Osteocyte (in vitro differentiated cells): ENCODE measurements around the gene NUDC. TPM values are rescaled to one million over a fixed set of nuclear protein-coding genes. Genes with fewer than 3 reads are reported as not detected.
A peak's percentile ranks its signal among the peaks of the same experiment; 100 is the strongest.

ENCODE experiments used
- DNase-seq: peaks from one replicate; pipeline ENCODE4 v3.0.0; 2021; ENCODE audit warnings: mixed read lengths; ENCODE audit not compliant: unreplicated experiment; ENCODE audit errors: extremely low spot score
- H3K27ac Mint-ChIP-seq: one replicate; pipeline ENCODE4 v1.8.0; 2021; ENCODE audit warnings: mild to moderate bottlenecking, mixed read lengths; ENCODE audit not compliant: unreplicated experiment
- H3K27me3 Mint-ChIP-seq: one replicate; pipeline ENCODE4 v1.8.0; 2021; ENCODE audit warnings: mixed read lengths; ENCODE audit not compliant: unreplicated experiment
- H3K36me3 Mint-ChIP-seq: one replicate; pipeline ENCODE4 v1.8.0; 2021; ENCODE audit warnings: mixed read lengths; ENCODE audit not compliant: unreplicated experiment
- H3K4me1 Mint-ChIP-seq: one replicate; pipeline ENCODE4 v1.8.0; 2021; ENCODE audit warnings: mixed read lengths; ENCODE audit not compliant: unreplicated experiment
- H3K4me3 Mint-ChIP-seq: one replicate; pipeline ENCODE4 v1.8.0; 2021; ENCODE audit warnings: mild to moderate bottlenecking, moderate library complexity, mixed read lengths; ENCODE audit not compliant: unreplicated experiment
- H3K9me3 Mint-ChIP-seq: one replicate; pipeline ENCODE4 v1.8.0; 2021; ENCODE audit warnings: mixed read lengths; ENCODE audit not compliant: unreplicated experiment
- total RNA-seq: library from RNA; stranded (reverse); gene quantifications from 2 replicates; pipeline ENCODE4 v1.2.1, GENCODE V29; 2021
- TF ChIP-seq, protein P1 (sequence below): fragments of 200-600 bp; sonication (generic); IDR thresholded peaks from 2 replicates; pipeline ENCODE4 v1.5.0; 2021; ENCODE audit warnings: antibody characterized with exemption, mild to moderate bottlenecking, moderate library complexity

The NUDC gene
- total RNA-seq, 1 donor from 2014 or later: 54.3 TPM

DNA sequence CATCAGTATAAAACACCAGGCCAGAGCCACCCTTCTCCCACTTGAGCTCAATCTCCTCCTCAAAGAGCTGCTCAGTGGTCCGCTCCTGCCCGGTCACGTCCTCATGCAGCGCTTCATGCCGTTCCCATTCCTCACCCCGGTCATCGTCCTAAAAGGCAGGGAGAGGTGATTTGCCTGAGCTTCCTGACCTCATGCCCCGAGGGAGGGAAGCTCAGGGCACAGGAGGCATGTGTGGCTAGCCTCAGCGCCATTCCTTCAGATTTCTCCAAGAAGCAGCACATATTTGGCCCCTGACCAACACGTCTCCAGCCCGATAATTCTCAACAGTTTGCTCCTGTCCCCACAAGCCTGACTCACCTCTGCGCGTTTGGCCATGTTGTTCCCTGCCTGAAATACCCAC, 27.3 kb upstream of the NUDC start:
- H3K36me3 Mint-ChIP-seq: peaks cover 31% of the 10 kb centered on the region
- H3K9me3 Mint-ChIP-seq: no peaks in the 10 kb centered on the region
- H3K27ac Mint-ChIP-seq: no peak overlapping the region

DNA sequence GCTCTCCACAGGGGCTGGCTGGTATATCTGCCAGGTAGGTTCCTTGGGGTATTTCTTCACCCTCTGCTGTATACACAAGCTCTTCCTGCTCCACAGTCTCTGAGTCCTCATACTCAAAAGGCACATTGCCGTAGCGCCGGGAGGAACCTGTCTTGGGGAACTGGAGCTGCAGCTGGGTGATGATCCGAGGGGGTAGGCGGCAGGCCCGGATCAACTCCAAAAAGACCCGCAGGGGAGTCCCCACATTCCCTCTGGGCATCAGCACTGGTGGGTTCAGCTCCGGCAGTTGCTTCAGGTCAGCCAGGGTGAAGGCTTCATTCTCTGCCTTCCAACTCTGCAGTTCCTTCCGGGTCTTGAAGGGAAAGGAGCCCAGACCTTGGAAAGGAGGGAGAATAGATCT, 24.2 kb upstream of the NUDC start:
- Mint-ChIP-seq H3K27ac (no peak overlapping the region), H3K9me3 (no peaks in the 10 kb centered on the region), H3K36me3 (peaks cover 27% of the 10 kb centered on the region), H3K4me3 (no peak overlapping the region), H3K27me3 (no peaks in the 10 kb centered on the region), H3K4me1 (peaks cover 24% of the 10 kb centered on the region)
- TF ChIP-seq, protein P1, sequence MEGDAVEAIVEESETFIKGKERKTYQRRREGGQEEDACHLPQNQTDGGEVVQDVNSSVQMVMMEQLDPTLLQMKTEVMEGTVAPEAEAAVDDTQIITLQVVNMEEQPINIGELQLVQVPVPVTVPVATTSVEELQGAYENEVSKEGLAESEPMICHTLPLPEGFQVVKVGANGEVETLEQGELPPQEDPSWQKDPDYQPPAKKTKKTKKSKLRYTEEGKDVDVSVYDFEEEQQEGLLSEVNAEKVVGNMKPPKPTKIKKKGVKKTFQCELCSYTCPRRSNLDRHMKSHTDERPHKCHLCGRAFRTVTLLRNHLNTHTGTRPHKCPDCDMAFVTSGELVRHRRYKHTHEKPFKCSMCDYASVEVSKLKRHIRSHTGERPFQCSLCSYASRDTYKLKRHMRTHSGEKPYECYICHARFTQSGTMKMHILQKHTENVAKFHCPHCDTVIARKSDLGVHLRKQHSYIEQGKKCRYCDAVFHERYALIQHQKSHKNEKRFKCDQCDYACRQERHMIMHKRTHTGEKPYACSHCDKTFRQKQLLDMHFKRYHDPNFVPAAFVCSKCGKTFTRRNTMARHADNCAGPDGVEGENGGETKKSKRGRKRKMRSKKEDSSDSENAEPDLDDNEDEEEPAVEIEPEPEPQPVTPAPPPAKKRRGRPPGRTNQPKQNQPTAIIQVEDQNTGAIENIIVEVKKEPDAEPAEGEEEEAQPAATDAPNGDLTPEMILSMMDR: no peak
- DNase-seq: no peak

More for the DNA sequence above, 27.3 kb upstream of the NUDC start:
- DNase-seq: no peak
- no peaks in the 10 kb centered on the region for H3K27me3 Mint-ChIP-seq
- peaks cover 25% of the 10 kb centered on the region for H3K4me1 Mint-ChIP-seq
- TF ChIP-seq, protein P1: no peak
- H3K4me3 Mint-ChIP-seq: no peak overlapping the region

DNA sequence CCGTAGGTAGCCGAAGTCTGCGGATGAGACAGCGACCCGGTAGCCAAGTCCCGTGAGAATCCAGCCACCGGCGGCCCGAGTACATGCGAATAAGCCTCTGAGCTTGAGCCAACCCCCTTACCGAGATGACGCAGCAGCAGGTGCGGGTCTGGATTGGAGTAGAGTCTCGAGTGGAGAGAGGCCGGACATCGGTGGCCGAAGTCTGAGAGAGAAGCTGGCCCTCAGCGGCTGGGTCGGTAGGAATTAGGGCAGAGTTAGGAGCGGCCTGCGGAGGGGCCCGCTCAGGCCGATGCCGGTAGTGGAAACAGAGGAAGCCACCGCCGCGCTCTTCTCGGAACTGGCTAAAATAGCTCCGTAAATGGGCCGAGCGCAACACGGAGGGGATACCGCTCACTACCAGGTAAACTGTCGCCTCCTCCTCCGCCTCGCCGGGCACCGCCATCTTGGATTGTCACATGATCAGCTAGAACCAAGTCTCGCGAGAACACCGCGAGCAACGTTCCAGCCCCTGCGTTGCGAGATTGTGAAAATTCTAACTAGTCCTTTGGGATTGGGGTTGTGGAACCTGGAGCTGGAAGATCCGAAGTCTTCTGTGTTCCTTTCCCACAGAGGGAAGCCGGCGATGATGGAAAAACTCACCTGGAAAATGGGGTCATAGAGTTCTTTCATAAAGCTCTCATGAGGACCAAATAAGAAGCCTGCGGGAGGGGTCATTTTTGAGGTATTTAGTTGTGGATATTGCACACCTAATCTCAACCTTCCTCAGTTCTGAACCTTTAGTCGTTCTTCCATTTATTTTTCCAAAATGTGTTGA, 21.3 kb upstream of the NUDC start, which contains the start of gene GPATCH3:
Gene GPATCH3, minus strand, starts transcription at position 467 of the 814 bp plus-strand sequence. Its CDS starts 25 bp downstream, at position 442.
- Mint-ChIP-seq H3K27ac (peak within 1 kb of the TSS; percentile 95), H3K4me1 (peaks cover 24% of the 10 kb centered on the region), H3K36me3 (peaks cover 7% of the 10 kb centered on the region), H3K9me3 (no peaks in the 10 kb centered on the region), H3K4me3 (peak within 1 kb of the TSS; percentile 97), H3K27me3 (no peaks in the 10 kb centered on the region)
- TF ChIP-seq, protein P1: no peak
- DNase-seq: peak; percentile 96

DNA sequence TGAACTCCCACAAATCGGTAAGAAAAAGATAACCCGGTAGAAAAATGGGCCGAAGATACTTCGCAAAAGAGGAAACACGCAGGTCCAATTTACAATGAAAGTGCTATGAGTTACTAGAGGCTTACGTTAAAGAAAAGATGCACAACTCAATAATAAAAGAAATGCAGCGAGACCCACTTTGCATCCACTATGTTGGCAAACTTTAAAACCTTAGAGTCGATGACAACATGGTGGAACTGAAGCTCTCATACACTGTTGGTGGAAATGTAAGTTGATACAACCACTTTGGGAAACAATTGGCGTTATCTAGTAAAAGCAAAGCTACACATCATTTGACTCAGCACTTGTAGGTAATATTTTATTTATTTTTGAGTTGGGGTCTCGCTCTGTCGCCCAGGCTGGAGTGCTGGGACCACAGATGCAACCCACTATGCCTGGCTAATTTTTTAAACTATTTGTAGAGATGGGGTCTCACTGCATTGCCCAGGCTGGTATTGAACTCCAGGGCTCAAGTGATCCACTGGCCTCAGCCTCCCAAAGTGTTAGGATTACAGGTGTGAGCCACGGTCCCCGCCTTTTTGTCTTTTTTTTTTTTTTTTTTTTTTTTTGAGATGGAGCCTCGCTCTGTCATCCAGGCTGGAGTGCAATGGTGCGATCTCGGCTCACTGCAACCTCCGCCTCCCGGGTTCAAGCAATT, 20.6 kb upstream of the NUDC start:
- peaks cover 24% of the 10 kb centered on the region for H3K4me1 Mint-ChIP-seq
- TF ChIP-seq, protein P1: no peak
- H3K4me3 Mint-ChIP-seq: peak overlapping the region; percentile 97
- H3K36me3 Mint-ChIP-seq: peaks cover 7% of the 10 kb centered on the region
- H3K27ac Mint-ChIP-seq: peak overlapping the region; percentile 95
- DNase-seq: no peak
- no peaks in the 10 kb centered on the region for H3K27me3 Mint-ChIP-seq
- no peaks in the 10 kb centered on the region for H3K9me3 Mint-ChIP-seq
